Measurements from ENCODE around the gene CDC42BPB.

CDC42BPB gene

GRCh38 chr14:102885737-102886447 lies 171.5 kb downstream of the CDC42BPB start:
- no peak for DNase-seq

GRCh38 chr14:102883554-102883953 lies 173.8 kb downstream of the CDC42BPB start:
- no peak for DNase-seq

GRCh38 chr14:102883089-102883541 lies 174.2 kb downstream of the CDC42BPB start:
- DNase-seq, result no peak
